Right lobe of liver (tissue), 4 donors: ENCODE measurements around the gene USP47.

Source experiments
- CTCF ChIP-seq, 4 donors: fragments of 200-600 bp in 3 of 4; fragments of 450-650 bp in 1 of 4; IDR thresholded peaks; one replicate each; pipeline versions ENCODE4 v1.5.1 to v1.8.0; 2016 to 2022; ENCODE audit warnings: antibody characterized with exemption in 4 of 4, mild to moderate bottlenecking in 2 of 4
- POLR2A ChIP-seq: fragments of 450-650 bp; IDR thresholded peaks from one replicate; pipeline ENCODE4 v1.6.1; 2017; ENCODE audit warnings: antibody characterized with exemption, mild to moderate bottlenecking
- donor health status: DM: no; HTN: no; CAD: no.
- donor health status: DM: no; HTN: no; CAD: no.
- donor health status: DM: no; HTN: yes; CAD: no.

GRCh38 chr11:11968511-11969280, 126.9 kb downstream of the USP47 start:
- TF ChIP-seq CTCF (IDR thresholded peaks at IDR 0.05) (no peak), POLR2A (no peak)
